ENCODE results near the gene FUCA1. TPM values are rescaled to one million over a fixed set of nuclear protein-coding genes. Genes with fewer than 3 reads are reported as not detected.

The FUCA1 gene
- total and polyA plus RNA-seq, 2 of the 8 experiments (the other 6 are each of a cell fraction or from before 2014, with no cell fraction given): 5.9 to 6.4 TPM

GRCh38 chr1:23906731-23907130 lies 38.6 kb upstream of the FUCA1 start:
- Histone ChIP-seq H3K9me3 (ENCODE audit: insufficient read depth in 2 of 2, low read depth in 1 of 2, low read length in 1 of 2) (no peaks in the 10 kb centered on the region), H4K8ac (ENCODE audit: extremely low read depth, insufficient read depth, low read length) (no peak overlapping the region), H3K4me1 (replicated peaks in 1 of 4; ENCODE audit: control insufficient read depth in 3 of 4, insufficient read depth in 4 of 4, low read length in 3 of 4) (peaks cover 8 to 15% (median 9%) of the 10 kb centered on the region in 4 experiments), H3K23ac (ENCODE audit: insufficient read length) (no peak overlapping the region), H4K5ac (ENCODE audit: insufficient read length, low read depth, low read length) (no peak overlapping the region), H3K79me1 (ENCODE audit: low read depth, low read length) (no peaks in the 10 kb centered on the region), H2AFZ (ENCODE audit: low read length) (no peak overlapping the region), H3K56ac (replicated peaks; ENCODE audit: insufficient read length, low read depth, low read length) (no peak overlapping the region), H3K27ac (ENCODE audit: low read depth, low read length) (no peak overlapping the region), H3K14ac (ENCODE audit: insufficient read length) (no peak overlapping the region), H3K4me2 (ENCODE audit: insufficient read depth in 1 of 2, low read depth in 2 of 2, low read length in 2 of 2) (no peak overlapping the region), H3K23me2 (ENCODE audit: low read depth, low read length) (peaks cover 2% of the 10 kb centered on the region; the same call in 1 of the 2 replicates), H3K36me3 (ENCODE audit: control insufficient read depth in 2 of 4, insufficient read depth in 4 of 4, low read length in 3 of 4) (no peaks in the 10 kb centered on the region; a peak in 1 of 8 replicates), H3K18ac (ENCODE audit: extremely low read depth, low read length) (no peak overlapping the region), H2BK15ac (ENCODE audit: low read length) (no peak overlapping the region), H2BK12ac (ENCODE audit: low read depth, low read length) (no peak overlapping the region), H3K4me3 (ENCODE audit: extremely low read depth in 1 of 4, insufficient read depth in 2 of 4, low read depth in 3 of 4, low read length in 4 of 4) (no peak overlapping the region), H4K20me1 (replicated peaks in 1 of 2; ENCODE audit: control insufficient read depth in 1 of 2, insufficient read depth in 2 of 2, low read length in 2 of 2) (no peaks in the 10 kb centered on the region), H3K9ac (replicated peaks in 1 of 4; ENCODE audit: extremely low read depth in 1 of 4, low read depth in 3 of 4, low read length in 3 of 4) (no peak overlapping the region), H4K91ac (replicated peaks; ENCODE audit: insufficient read length, low read length) (no peak overlapping the region), H3K4ac (replicated peaks; ENCODE audit: insufficient read length, low read depth, low read length) (no peak overlapping the region), H2BK120ac (replicated peaks; ENCODE audit: low read depth, low read length) (no peak overlapping the region), H3K79me2 (ENCODE audit: control insufficient read depth in 1 of 2, insufficient read depth in 2 of 2, low read length in 2 of 2) (no peaks in the 10 kb centered on the region), H2BK5ac (ENCODE audit: low read depth, low read length) (no peak overlapping the region), H2BK20ac (ENCODE audit: low read length) (no peak overlapping the region), H3K27me3 (replicated peaks in 1 of 4; ENCODE audit: control insufficient read depth in 3 of 4, extremely low read depth in 1 of 4, insufficient read depth in 3 of 4, low read length in 3 of 4) (peaks cover 5 to 27% (median 24%) of the 10 kb centered on the region in 4 experiments), H2AK5ac (ENCODE audit: low read depth, low read length) (no peak overlapping the region)
- DNase-seq (ENCODE audit: low read depth in 1 of 2, low spot score in 2 of 2): no peak
- POLR2A ChIA-PET (ENCODE audit: partially characterized antibody): no interaction called here
- 88% methylated on average over 1 of the region's 1 CpG; no CpG with 5 or more reads in 1 of the 2 experiments for WGBS, 2 experiments (ENCODE audit: extremely low coverage in 1 of 2, insufficient coverage in 1 of 2, insufficient read length in 1 of 2, insufficient replicate concordance in 2 of 2, low coverage in 1 of 2, low lambda C conversion rate in 2 of 2, missing lambda C conversion rate in 1 of 2)
- FAIRE-seq: no peak
- CTCF ChIA-PET (ENCODE audit: partially characterized antibody): no interaction called here
- TF ChIP-seq RXRA (IDR thresholded peaks at IDR 0.05; ENCODE audit: insufficient read depth, low read depth, low read length): no peak
- no peak for TF ChIP-seq TBP (IDR thresholded peaks at IDR 0.05; ENCODE audit: low read depth, low read length)
- TF ChIP-seq MAX (IDR thresholded peaks at IDR 0.05): no peak
- TF ChIP-seq POLR2AphosphoS5 (IDR thresholded peaks at IDR 0.05; ENCODE audit: low read depth, low read length): no peak
- no peak for TF ChIP-seq EZH2 (IDR thresholded peaks at IDR 0.05; ENCODE audit: low read depth, low read length, severe bottlenecking)
- TF ChIP-seq PHF8 (conservative IDR thresholded peaks at IDR 0.05; ENCODE audit: low read depth, low read length): no peak
- TF ChIP-seq SIRT6 (IDR thresholded peaks at IDR 0.05; ENCODE audit: low read length): no peak
- TF ChIP-seq CTBP2 (IDR thresholded peaks at IDR 0.05; ENCODE audit: borderline replicate concordance, insufficient read depth, insufficient read length, low read length): no peak
- TF ChIP-seq RFX5 (IDR thresholded peaks at IDR 0.05; ENCODE audit: borderline replicate concordance, low read depth, low read length): no peak
- no peak for TF ChIP-seq HDAC2 (IDR thresholded peaks at IDR 0.05; ENCODE audit: borderline replicate concordance in 1 of 2, low read depth in 2 of 2, low read length in 2 of 2)

All from H1 (cell line).